IMR-90 (cell line): Measurements from ENCODE around the gene SMIM12. TPM values are rescaled to one million over a fixed set of nuclear protein-coding genes. Genes with fewer than 3 reads are reported as not detected.

Experiments used
- ATAC-seq: fragments of 200-7000 bp; cut with Tn5 transposase; 2 replicates; pipeline ENCODE4 v1.9.1; 2020; ENCODE audit warnings: low read depth, mild to moderate bottlenecking, moderate library complexity
- BruUV-seq: library from RNA; stranded (reverse); fragments of 400-500 nt; replicated peaks from 2 replicates; lab custom pipeline; 2021; lab: Mats Ljungman, UMichigan
- CTCF ChIA-PET: fragments of 300-600 bp; formaldehyde crosslinking; extraction: SDS; loops from one replicate; lab custom pipeline; 2021; ENCODE audit warnings: antibody characterized with exemption; lab: Yijun Ruan, JAX
- POLR2A ChIA-PET: fragments of 300-600 bp; sonication (Branson Sonifier 250); formaldehyde crosslinking; loops from one replicate; lab custom pipeline; 2022; ENCODE audit warnings: antibody characterized with exemption; ENCODE audit not compliant: unreplicated experiment; lab: Charles Lee
- DNase-seq: peaks from one replicate; pipeline ENCODE4 v3.0.0; 2013
- H2AFZ ChIP-seq: replicated peaks from 2 replicates; pipeline ENCODE3; 2013; ENCODE audit warnings: low read length, mild to moderate bottlenecking; ENCODE audit not compliant: poor library complexity
- H2AK5ac ChIP-seq: 2 replicates; pipeline ENCODE4 v1.6.1; 2013; ENCODE audit warnings: low read depth, low read length, inconsistent platforms
- H2AK9ac ChIP-seq: replicated peaks from 2 replicates; pipeline ENCODE3; 2013; ENCODE audit warnings: mild to moderate bottlenecking, low read depth, low read length, moderate library complexity; ENCODE audit not compliant: poor library complexity
- H2BK120ac ChIP-seq: 2 replicates; pipeline ENCODE4 v1.6.1; 2013; ENCODE audit warnings: low read depth, low read length, inconsistent platforms
- H2BK15ac ChIP-seq: 3 replicates; pipeline ENCODE4 v1.6.1; 2013; ENCODE audit warnings: low read depth, low read length, inconsistent platforms
- H2BK20ac ChIP-seq: 2 replicates; pipeline ENCODE4 v1.6.1; 2013; ENCODE audit warnings: low read depth, mild to moderate bottlenecking, inconsistent platforms, low read length, moderate library complexity
- H2BK5ac ChIP-seq: 2 replicates; pipeline ENCODE4 v1.6.1; 2013; ENCODE audit warnings: mild to moderate bottlenecking, low read depth, low read length, inconsistent platforms; ENCODE audit not compliant: poor library complexity, severe bottlenecking
- H3K14ac ChIP-seq: replicated peaks from 2 replicates; pipeline ENCODE4 v1.6.1; 2013; ENCODE audit warnings: low read depth, low read length, inconsistent platforms
- H3K18ac ChIP-seq: 2 replicates; pipeline ENCODE4 v1.6.1; 2013; ENCODE audit warnings: low read depth, low read length, control low read depth
- H3K23ac ChIP-seq: 2 replicates; pipeline ENCODE4 v1.6.1; 2013; ENCODE audit warnings: low read depth, low read length, inconsistent platforms
- H3K27ac ChIP-seq: 2 replicates; pipeline ENCODE4 v1.5.1; 2013; ENCODE audit warnings: mild to moderate bottlenecking, control low read depth, low read length; ENCODE audit not compliant: insufficient read depth
- H3K27me3 ChIP-seq: 2 replicates; pipeline ENCODE4 v1.6.1; 2013; ENCODE audit warnings: low read length; ENCODE audit not compliant: control insufficient read depth, insufficient read depth
- H3K36me3 ChIP-seq: 2 replicates; pipeline ENCODE4 v1.6.1; 2013; ENCODE audit warnings: low read length, mixed read lengths; ENCODE audit not compliant: control insufficient read depth, insufficient read depth
- H3K4ac ChIP-seq: 2 replicates; pipeline ENCODE4 v1.6.1; 2013; ENCODE audit warnings: low read depth, low read length, inconsistent platforms
- H3K4me1 ChIP-seq: 2 replicates; pipeline ENCODE4 v1.6.1; 2013; ENCODE audit warnings: low read length, mixed read lengths; ENCODE audit not compliant: control insufficient read depth, insufficient read depth
- H3K4me2 ChIP-seq: 2 replicates; pipeline ENCODE4 v1.6.1; 2013; ENCODE audit warnings: low read depth, mild to moderate bottlenecking, control low read depth, low read length, moderate library complexity
- H3K4me3 ChIP-seq: 2 replicates; pipeline ENCODE4 v1.5.1; 2013; ENCODE audit warnings: low read depth, mild to moderate bottlenecking, control low read depth, low read length, moderate library complexity; ENCODE audit not compliant: insufficient read depth
- H3K56ac ChIP-seq: 2 replicates; pipeline ENCODE4 v1.6.1; 2013; ENCODE audit warnings: low read length, inconsistent platforms; ENCODE audit not compliant: insufficient read depth; ENCODE audit errors: extremely low read depth
- H3K79me1 ChIP-seq, 2 experiments: 2 replicates each; pipeline ENCODE4 v1.6.1; 2013; ENCODE audit warnings: low read length in 2 of 2, inconsistent platforms in 1 of 2, low read depth in 1 of 2
- H3K9ac ChIP-seq: 2 replicates; pipeline ENCODE4 v1.6.1; 2013; ENCODE audit warnings: low read depth, low read length, control low read depth
- H3K9me1 ChIP-seq: 2 replicates; pipeline ENCODE4 v1.6.1; 2013; ENCODE audit warnings: low read length, inconsistent platforms; ENCODE audit not compliant: insufficient read depth
- H3K9me3 ChIP-seq: 2 replicates; pipeline ENCODE4 v1.6.1; 2013; ENCODE audit warnings: low read length; ENCODE audit not compliant: control insufficient read depth, insufficient read depth
- H4K20me1 ChIP-seq: 2 replicates; pipeline ENCODE4 v1.6.1; 2013; ENCODE audit warnings: low read length, inconsistent platforms; ENCODE audit not compliant: insufficient read depth
- H4K5ac ChIP-seq: 2 replicates; pipeline ENCODE4 v1.6.1; 2013; ENCODE audit warnings: mild to moderate bottlenecking, low read depth, low read length, control low read depth
- H4K8ac ChIP-seq, 2 experiments: 2 replicates each; pipeline ENCODE4 v1.6.1; 2013; ENCODE audit warnings: low read depth in 2 of 2, low read length in 2 of 2, control low read depth in 1 of 2, inconsistent platforms in 1 of 2
- H4K91ac ChIP-seq: 2 replicates; pipeline ENCODE4 v1.6.1; 2013; ENCODE audit warnings: low read depth, low read length, inconsistent platforms; ENCODE audit not compliant: insufficient read depth
- BHLHE40 ChIP-seq: fragments of 150-350 bp; IDR thresholded peaks from 2 replicates; pipeline ENCODE4 v1.6.1; 2016; ENCODE audit warnings: mild to moderate bottlenecking, low read depth, low read length
- CEBPB ChIP-seq: IDR thresholded peaks from 2 replicates; pipeline ENCODE4 v1.6.1; 2012; ENCODE audit warnings: low read depth, low read length, improper control_type of control experiment
- CTCF ChIP-seq: conservative IDR thresholded peaks from 2 replicates; pipeline ENCODE4 v1.5.1; 2012; ENCODE audit warnings: mild to moderate bottlenecking, low read depth, low read length, improper control_type of control experiment
- MAFK ChIP-seq: IDR thresholded peaks from 2 replicates; pipeline ENCODE4 v1.6.1; 2012; ENCODE audit warnings: low read depth, low read length, improper control_type of control experiment
- MAZ ChIP-seq: IDR thresholded peaks from 2 replicates; pipeline ENCODE4 v1.6.1; 2012; ENCODE audit warnings: low read depth, mild to moderate bottlenecking, low read length, improper control_type of control experiment, moderate library complexity, borderline replicate concordance
- MXI1 ChIP-seq: IDR thresholded peaks from 2 replicates; pipeline ENCODE4 v1.6.1; 2012; ENCODE audit warnings: low read depth, mild to moderate bottlenecking, low read length, moderate library complexity, borderline replicate concordance
- NFE2L2 ChIP-seq: fragments of 150-350 bp; IDR thresholded peaks from 2 replicates; pipeline ENCODE4 v1.6.1; 2016; ENCODE audit warnings: low read depth, mild to moderate bottlenecking, low read length
- RAD21 ChIP-seq: IDR thresholded peaks from 2 replicates; pipeline ENCODE4 v1.6.1; 2012; ENCODE audit warnings: low read length, improper control_type of control experiment
- RCOR1 ChIP-seq: IDR thresholded peaks from 2 replicates; pipeline ENCODE4 v1.6.1; 2012; ENCODE audit warnings: mild to moderate bottlenecking, low read length, improper control_type of control experiment; ENCODE audit not compliant: insufficient replicate concordance
- RFX5 ChIP-seq: IDR thresholded peaks from 2 replicates; pipeline ENCODE4 v1.8.0; 2012; ENCODE audit warnings: low read depth, mild to moderate bottlenecking, low read length, moderate library complexity
- SMC3 ChIP-seq: fragments of 150-350 bp; IDR thresholded peaks from 2 replicates; pipeline ENCODE4 v1.6.1; 2016; ENCODE audit warnings: low read depth, mild to moderate bottlenecking, antibody characterized with exemption, low read length, moderate library complexity
- WGBS, 2 experiments: methylation state at CpG; one replicate each; pipeline versions ENCODE4 v1.1.5 to v1.1.7; 2013; ENCODE audit warnings: missing lambda C conversion rate in 2 of 2; ENCODE audit not compliant: insufficient read length in 1 of 2; ENCODE audit errors: extremely low coverage in 2 of 2; 5-methylcytosine and 5-hydroxymethylcytosine counted together
- dilution Hi-C: fragments of 300-500 bp; cut with HindIII; formaldehyde crosslinking; loops from one replicate; pipeline ENCODE4 v1.14.3; 2018; ENCODE audit warnings: low sequenced_read_pairs; ENCODE audit not compliant: unreplicated experiment
- in situ Hi-C: fragments of 300-500 bp; cut with MboI; formaldehyde crosslinking; loops from 3 replicates; pipeline ENCODE4 v1.14.3; 2019; ENCODE audit warnings: low sequenced_read_pairs, inconsistent platforms, mixed read lengths
- intact Hi-C: fragments of 100-400 bp; cut with micrococcal nuclease; formaldehyde crosslinking; loops from 2 replicates; pipeline ENCODE4 v1.10.0; 2022
- polyA plus RNA-seq, 3 experiments: library from polyadenylated mRNA; depleted of rRNA; stranded (reverse); fragments of >200 nt; gene quantifications; 2 replicates each; pipeline ENCODE4 v1.2.3, GENCODE V29; 2012; ENCODE audit warnings: low replicate concordance in 1 of 3
- total RNA-seq: library from RNA; depleted of rRNA; stranded (reverse); fragments of >200 nt; gene quantifications from 2 replicates; pipeline ENCODE4 v1.2.3, GENCODE V29; 2012
- TF ChIP-seq, protein P1 (sequence below): fragments of 150-350 bp; IDR thresholded peaks from 2 replicates; pipeline ENCODE4 v1.6.1; 2016; ENCODE audit warnings: low read depth, mild to moderate bottlenecking, low read length, moderate library complexity, borderline replicate concordance

The SMIM12 gene
- total and polyA plus RNA-seq, 2 of the 4 experiments (the other 2 are of a cell fraction) = 31.9 to 44.4 TPM

DNA sequence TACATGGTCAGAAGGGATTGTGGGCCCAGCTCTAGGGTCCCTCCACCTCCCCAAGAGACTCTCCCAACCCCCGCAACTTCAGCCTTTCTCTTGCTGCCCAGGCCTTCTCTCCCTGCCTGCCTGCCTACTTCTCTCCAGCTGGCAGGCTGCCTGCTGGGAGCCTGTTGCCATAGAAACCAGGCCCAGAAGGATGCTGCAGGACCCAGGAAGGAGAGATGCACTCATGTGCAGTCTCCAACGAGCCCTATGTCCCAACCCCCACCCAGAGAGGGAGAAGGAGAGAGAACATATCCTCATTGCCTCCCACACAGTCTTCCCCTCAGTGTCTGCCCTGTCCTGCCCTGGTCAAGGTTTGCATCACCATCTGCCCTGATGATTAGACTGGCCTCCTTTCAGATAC lies 10.8 kb upstream of the SMIM12 start:
- Histone ChIP-seq H2BK15ac (no peak overlapping the region), H3K9me3 (no peaks in the 10 kb centered on the region; the same call in 1 of the 2 replicates), H3K27me3 (peaks cover 39% of the 10 kb centered on the region), H4K8ac (no peak overlapping the region), H3K9ac (no peak overlapping the region), H3K4me2 (no peak overlapping the region), H2BK5ac (no peak overlapping the region), H3K27ac (no peak overlapping the region), H4K91ac (no peak overlapping the region), H3K18ac (no peak overlapping the region), H3K36me3 (no peaks in the 10 kb centered on the region), H2AK5ac (no peak overlapping the region), H4K5ac (no peak overlapping the region), H3K56ac (no peak overlapping the region), H2AFZ (no peak overlapping the region), H3K79me1 (no peaks in the 10 kb centered on the region), H2BK120ac (no peak overlapping the region), H3K4me3 (no peak overlapping the region), H2AK9ac (no peak overlapping the region), H3K23ac (no peak overlapping the region), H4K20me1 (no peaks in the 10 kb centered on the region), H3K4me1 (no peaks in the 10 kb centered on the region), H3K9me1 (no peaks in the 10 kb centered on the region), H3K14ac (no peak overlapping the region), H2BK20ac (no peak overlapping the region), H3K4ac (no peak overlapping the region)
- BruUV-seq = no TSS peak
- in situ Hi-C loops = no loop called here
- ATAC-seq = no peak
- WGBS, 2 experiments = no CpG with 5 or more reads among the region's 2 CpGs
- ChIA-PET POLR2A (no interaction called here), CTCF (interaction anchor here (2.1 kb wide), 1 partner anchor 11 kb away, joined by 5 read pairs; the partner anchor contains the start of gene SMIM12)
- intact Hi-C loops = loop anchor here (2.0 kb wide), 1 partner anchor 38 kb away; no protein-coding TSS in a partner anchor
- no peak for DNase-seq
- dilution Hi-C loops = no loop called here
- TF ChIP-seq CTCF (no peak), RAD21 (no peak), SMC3 (no peak), NFE2L2 (no peak), RFX5 (no peak), MAFK (no peak), MXI1 (no peak), BHLHE40 (no peak), MAZ (no peak), RCOR1 (no peak), CEBPB (no peak)
- TF ChIP-seq, protein P1, sequence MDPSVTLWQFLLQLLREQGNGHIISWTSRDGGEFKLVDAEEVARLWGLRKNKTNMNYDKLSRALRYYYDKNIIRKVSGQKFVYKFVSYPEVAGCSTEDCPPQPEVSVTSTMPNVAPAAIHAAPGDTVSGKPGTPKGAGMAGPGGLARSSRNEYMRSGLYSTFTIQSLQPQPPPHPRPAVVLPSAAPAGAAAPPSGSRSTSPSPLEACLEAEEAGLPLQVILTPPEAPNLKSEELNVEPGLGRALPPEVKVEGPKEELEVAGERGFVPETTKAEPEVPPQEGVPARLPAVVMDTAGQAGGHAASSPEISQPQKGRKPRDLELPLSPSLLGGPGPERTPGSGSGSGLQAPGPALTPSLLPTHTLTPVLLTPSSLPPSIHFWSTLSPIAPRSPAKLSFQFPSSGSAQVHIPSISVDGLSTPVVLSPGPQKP = no peak
